Pancreas (tissue), 10 donors: ENCODE results near the gene DNAH6. TPM values are rescaled to one million over a fixed set of nuclear protein-coding genes. Genes with fewer than 3 reads are reported as not detected.

Source experiments
- ATAC-seq, 4 donors: fragments of 200-7000 bp; cut with Tn5 transposase; one replicate each; pipeline versions ENCODE4 v1.8.0 to v1.9.1; 2020; ENCODE audit warnings: mild to moderate bottlenecking in 4 of 4, moderate library complexity in 4 of 4
- DNase-seq, 6 donors: peaks; one replicate each; pipeline ENCODE4 v3.0.0-alpha.2; 2020
- FAIRE-seq: peaks from 2 replicates; lab custom pipeline; 2012; peaks lifted over from hg19 to GRCh38; lab: Jason Lieb, UNC
- H3K27ac ChIP-seq, 4 donors: fragments of 200-600 bp; sonication (generic); 1 replicate in 3 of 4; 2 replicates in 1 of 4; pipeline versions ENCODE4 v1.5.0 to v1.8.0; 2020
- H3K27me3 ChIP-seq, 4 donors: fragments of 200-600 bp; one replicate each; pipeline ENCODE4 v1.8.0; 2021
- H3K36me3 ChIP-seq, 3 donors: fragments of 200-600 bp; sonication (generic) in 1 of 3; one replicate each; pipeline versions ENCODE4 v1.5.0 to v1.8.0; 2020 to 2021
- H3K4me1 ChIP-seq, 3 donors: fragments of 200-600 bp; one replicate each; pipeline ENCODE4 v1.8.0; 2021
- H3K4me3 ChIP-seq, 4 donors: fragments of 200-600 bp; sonication (generic) in 2 of 4; one replicate each; pipeline versions ENCODE4 v1.5.0 to v1.8.0; 2020 to 2021
- H3K9me3 ChIP-seq, 4 donors: fragments of 200-600 bp; one replicate each; pipeline ENCODE4 v1.8.0; 2021
- WGBS, 2 donors: extraction: QIAGEN DNeasy Blood & Tissue Kit; methylation state at CpG; one replicate each; pipeline ENCODE4 v1.1.7; 2013; 5-methylcytosine and 5-hydroxymethylcytosine counted together
- intact Hi-C, 3 donors: fragments of 100-400 bp; cut with DNase I; formaldehyde crosslinking; loops; one replicate each; pipeline versions ENCODE4 v1.11.1 to v1.14.2; 2022
- polyA plus RNA-seq, 2 donors: library from polyadenylated mRNA; stranded (reverse); fragments of 200-250 nt; gene quantifications; one replicate each; pipeline ENCODE4 v1.2.3, GENCODE V29; 2013
- total RNA-seq, 6 donors: library from RNA; stranded (reverse); fragmentation: NEBNext Ultra II Directional in 4 of 6; extraction: Animal tissue kit (Norgen Biotek cat#: 25700) in 4 of 6; gene quantifications; one replicate each; pipeline versions ENCODE4 v1.2.1 to v1.2.4, GENCODE V29; 2021 to 2023
- TF ChIP-seq, protein P1 (sequence below), 4 donors: fragments of 200-600 bp; sonication (generic) in 3 of 4; IDR thresholded peaks; one replicate each; pipeline versions ENCODE4 v1.5.0 to v1.8.0; 2021; ENCODE audit warnings: antibody characterized with exemption in 4 of 4
- donor health status: healthy with polysubstance abuse.
- donor health status: DM: no; HTN: no; CAD: no; lungs with moderate emphysema.
- donor health status: DM: no; HTN: no; CAD: no.
- donor health status: control.
- donor health status: control.
- donor health status: Bipolar disorder and iron deficiency.
- donor health status: DM: yes; HTN: yes; CAD: no.
- donor health status: DM: no; HTN: no; CAD: no.
- donor health status: DM: no; HTN: no; CAD: no.
- donor health status: DM: yes; HTN: yes; CAD: no.

Gene DNAH6
- total and polyA plus RNA-seq, 8 donors: 0.19 to 1.6 (median 0.81) TPM

DNA sequence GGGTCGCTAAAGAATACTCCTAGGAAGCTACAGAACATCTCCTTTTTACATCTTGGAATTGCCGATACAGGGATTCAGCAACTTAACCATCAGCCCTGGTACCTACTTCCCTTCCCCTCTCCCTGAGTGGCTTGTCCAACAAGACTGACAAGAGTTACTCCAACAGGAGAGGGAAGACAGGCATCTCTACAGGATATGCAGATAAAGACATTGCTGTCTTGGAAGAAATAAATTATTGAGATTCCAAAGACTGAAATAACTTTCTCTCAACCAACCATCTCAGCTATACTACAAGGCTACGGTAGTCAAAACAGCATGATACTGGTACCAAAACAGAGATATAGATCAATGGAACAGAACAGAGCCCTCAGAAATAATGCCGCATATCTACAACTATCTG lies 277.3 kb downstream of the DNAH6 start:
- H3K9me3 ChIP-seq: no peaks in the 10 kb centered on the region
- no peak for ATAC-seq
- intact Hi-C loops: no loop called here
- 88% methylated on average over 3 of the region's 4 CpGs for WGBS, 2 donors
- no peak overlapping the region for H3K27ac ChIP-seq
- no peaks in the 10 kb centered on the region for H3K36me3 ChIP-seq
- no peak for DNase-seq
- TF ChIP-seq, protein P1, sequence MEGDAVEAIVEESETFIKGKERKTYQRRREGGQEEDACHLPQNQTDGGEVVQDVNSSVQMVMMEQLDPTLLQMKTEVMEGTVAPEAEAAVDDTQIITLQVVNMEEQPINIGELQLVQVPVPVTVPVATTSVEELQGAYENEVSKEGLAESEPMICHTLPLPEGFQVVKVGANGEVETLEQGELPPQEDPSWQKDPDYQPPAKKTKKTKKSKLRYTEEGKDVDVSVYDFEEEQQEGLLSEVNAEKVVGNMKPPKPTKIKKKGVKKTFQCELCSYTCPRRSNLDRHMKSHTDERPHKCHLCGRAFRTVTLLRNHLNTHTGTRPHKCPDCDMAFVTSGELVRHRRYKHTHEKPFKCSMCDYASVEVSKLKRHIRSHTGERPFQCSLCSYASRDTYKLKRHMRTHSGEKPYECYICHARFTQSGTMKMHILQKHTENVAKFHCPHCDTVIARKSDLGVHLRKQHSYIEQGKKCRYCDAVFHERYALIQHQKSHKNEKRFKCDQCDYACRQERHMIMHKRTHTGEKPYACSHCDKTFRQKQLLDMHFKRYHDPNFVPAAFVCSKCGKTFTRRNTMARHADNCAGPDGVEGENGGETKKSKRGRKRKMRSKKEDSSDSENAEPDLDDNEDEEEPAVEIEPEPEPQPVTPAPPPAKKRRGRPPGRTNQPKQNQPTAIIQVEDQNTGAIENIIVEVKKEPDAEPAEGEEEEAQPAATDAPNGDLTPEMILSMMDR (IDR thresholded peaks at IDR 0.05): no peak
- no peaks in the 10 kb centered on the region for H3K27me3 ChIP-seq
- H3K4me3 ChIP-seq: no peak overlapping the region
- no peak for FAIRE-seq
- H3K4me1 ChIP-seq: no peaks in the 10 kb centered on the region

DNA sequence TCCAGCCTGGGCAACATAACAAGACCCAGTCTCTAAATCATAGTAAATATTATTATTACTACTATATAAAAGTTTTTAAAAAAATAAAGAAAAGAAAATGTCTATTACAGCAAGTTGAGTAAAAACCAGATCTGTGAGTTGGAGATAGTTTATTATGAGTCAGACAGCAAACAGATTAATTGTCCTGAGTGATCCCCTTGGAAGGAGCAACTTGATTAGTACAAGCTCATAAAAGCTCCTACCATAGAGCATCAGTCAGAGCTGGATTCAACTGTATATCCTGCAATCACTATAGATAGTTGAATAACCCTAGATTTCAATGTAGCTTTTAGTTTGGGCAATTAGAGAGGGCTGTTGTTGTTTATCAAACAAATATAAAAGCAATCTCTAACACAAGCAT lies 280.5 kb downstream of the DNAH6 start:
- Histone ChIP-seq H3K27me3 (no peaks in the 10 kb centered on the region), H3K9me3 (no peaks in the 10 kb centered on the region), H3K36me3 (no peaks in the 10 kb centered on the region), H3K27ac (no peak overlapping the region), H3K4me3 (no peak overlapping the region), H3K4me1 (no peaks in the 10 kb centered on the region)
- DNase-seq: no peak
- no peak for FAIRE-seq
- intact Hi-C loops: no loop called here
- ATAC-seq: no peak
- TF ChIP-seq, protein P1 (IDR thresholded peaks at IDR 0.05): no peak

DNA sequence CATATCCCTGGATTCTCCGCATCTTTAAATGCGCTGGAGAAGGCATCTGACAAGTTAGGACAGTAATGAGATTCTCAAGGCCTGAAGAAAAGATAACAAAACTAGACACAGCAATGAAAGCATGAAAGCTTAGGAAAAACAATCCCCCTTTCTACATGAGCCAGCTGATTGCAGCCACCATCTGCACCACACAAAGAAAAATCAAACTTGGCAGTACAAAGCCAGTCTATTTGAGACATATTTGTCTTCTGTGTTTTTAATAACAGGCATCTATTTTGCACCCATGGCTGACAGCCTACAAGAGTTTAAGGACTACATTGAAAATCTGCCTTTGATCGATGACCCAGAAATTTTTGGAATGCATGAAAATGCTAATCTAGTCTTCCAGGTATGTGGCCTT lies 281.0 kb downstream of the DNAH6 start:
- no peaks in the 10 kb centered on the region for H3K4me1 ChIP-seq
- no peaks in the 10 kb centered on the region for H3K9me3 ChIP-seq
- WGBS, 2 donors: 91 to 93% methylated on average over 3 of the region's 3 CpGs
- no peak overlapping the region for H3K27ac ChIP-seq
- TF ChIP-seq, protein P1 (IDR thresholded peaks at IDR 0.05): no peak
- ATAC-seq: no peak
- intact Hi-C loops: no loop called here
- no peaks in the 10 kb centered on the region for H3K36me3 ChIP-seq
- FAIRE-seq: no peak
- no peak overlapping the region for H3K4me3 ChIP-seq
- no peaks in the 10 kb centered on the region for H3K27me3 ChIP-seq
- DNase-seq: no peak

DNA sequence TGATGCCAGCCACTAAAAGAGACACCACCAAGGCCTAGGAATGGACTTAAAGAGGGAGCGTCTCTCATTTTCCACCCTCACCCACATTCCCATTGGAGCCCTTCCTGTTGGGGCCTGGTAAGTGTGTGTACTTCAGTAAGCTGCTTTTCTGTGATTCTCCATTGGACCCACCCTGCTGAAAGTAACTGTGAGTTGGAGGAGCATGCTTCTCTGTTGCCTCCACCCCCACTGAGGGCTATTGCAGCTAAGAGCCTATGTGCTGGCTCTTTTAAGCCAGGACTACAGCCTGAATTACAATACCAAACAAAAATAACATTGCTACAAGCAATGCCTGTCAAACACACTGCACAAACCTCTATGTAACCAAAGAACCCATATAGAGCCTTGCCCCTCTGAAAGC lies 283.5 kb downstream of the DNAH6 start:
- no peak for ATAC-seq
- H3K36me3 ChIP-seq: no peaks in the 10 kb centered on the region
- no peaks in the 10 kb centered on the region for H3K9me3 ChIP-seq
- FAIRE-seq: no peak
- WGBS, 2 donors: 94 to 100% methylated on average over 1 of the region's 1 CpG
- no peak overlapping the region for H3K4me3 ChIP-seq
- DNase-seq: no peak
- TF ChIP-seq, protein P1 (IDR thresholded peaks at IDR 0.05): no peak
- H3K27ac ChIP-seq: no peak overlapping the region
- no peaks in the 10 kb centered on the region for H3K27me3 ChIP-seq
- intact Hi-C loops: no loop called here
- H3K4me1 ChIP-seq: no peaks in the 10 kb centered on the region

DNA sequence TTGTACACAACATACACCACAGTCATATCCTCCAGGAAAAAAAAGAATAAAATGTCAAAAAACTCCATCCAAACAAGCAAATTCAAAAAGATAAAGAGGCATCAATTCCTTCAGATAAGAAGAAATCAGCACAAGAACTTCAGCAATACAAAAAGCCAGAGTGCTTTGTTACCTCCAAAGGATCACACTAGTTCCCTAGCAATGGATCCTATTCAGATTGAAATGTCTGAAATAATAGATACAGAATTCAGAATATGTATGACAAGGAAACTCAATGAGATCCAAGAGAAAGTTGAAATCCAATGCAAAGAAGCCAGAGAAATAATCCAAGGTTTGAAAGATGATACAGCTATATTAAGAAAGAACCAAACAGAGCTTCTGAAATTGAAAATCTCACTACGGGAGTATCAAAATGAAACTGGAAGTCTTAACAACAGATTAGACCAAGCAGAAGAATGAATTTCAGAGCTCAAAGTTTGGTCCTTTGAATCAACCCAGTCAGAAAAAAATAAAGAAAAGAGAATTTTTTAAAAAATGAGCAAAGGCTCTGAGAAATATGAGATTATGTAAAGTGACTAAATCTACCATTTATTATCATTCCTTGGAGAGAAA lies 284.0 kb downstream of the DNAH6 start:
- TF ChIP-seq, protein P1 (IDR thresholded peaks at IDR 0.05): no peak
- ATAC-seq: no peak

More for the DNA sequence above, 284.0 kb downstream of the DNAH6 start:
- Histone ChIP-seq H3K4me1 (peaks cover 0 to 2% (median 0%) of the 10 kb centered on the region in 3 donors), H3K4me3 (no peak overlapping the region), H3K27ac (no peak overlapping the region), H3K9me3 (no peaks in the 10 kb centered on the region), H3K27me3 (no peaks in the 10 kb centered on the region), H3K36me3 (no peaks in the 10 kb centered on the region)
- FAIRE-seq: no peak
- DNase-seq: no peak
- 79 to 89% methylated on average over 1 of the region's 1 CpG for WGBS, 2 donors
- intact Hi-C loops: no loop called here
